ENCODE data around the gene SMURF1.

Gene SMURF1

GRCh38 chr7:99086532-99086931 is 57.4 kb downstream of the SMURF1 start:
- Mint-ChIP-seq H3K27ac (no peak overlapping the region), H3K36me3 (ENCODE audit: low read depth) (peaks cover 9% of the 10 kb centered on the region), H3K4me1 (ENCODE audit: low read depth) (peaks cover 6% of the 10 kb centered on the region), H3K27me3 (ENCODE audit: low read depth) (no peaks in the 10 kb centered on the region), H3K9me3 (peaks cover 3% of the 10 kb centered on the region), H3K4me3 (no peak overlapping the region)

- H3K27me3 Mint-ChIP-seq (ENCODE audit: low read depth): no peaks in the 10 kb centered on the region
- no peak overlapping the region for H3K4me3 Mint-ChIP-seq
- peaks cover 15% of the 10 kb centered on the region for H3K4me1 Mint-ChIP-seq (ENCODE audit: low read depth)
- no peak overlapping the region for H3K27ac Mint-ChIP-seq
- peaks cover 9% of the 10 kb centered on the region for H3K36me3 Mint-ChIP-seq (ENCODE audit: low read depth)
- H3K9me3 Mint-ChIP-seq: peaks cover 3% of the 10 kb centered on the region
Measured at GRCh38 chr7:99083733-99084132, 60.2 kb downstream of the SMURF1 start.

- Mint-ChIP-seq H3K4me3 (no peak overlapping the region), H3K36me3 (ENCODE audit: low read depth) (peaks cover 6% of the 10 kb centered on the region), H3K9me3 (peaks cover 3% of the 10 kb centered on the region), H3K27ac (no peak overlapping the region), H3K4me1 (ENCODE audit: low read depth) (peaks cover 13% of the 10 kb centered on the region), H3K27me3 (ENCODE audit: low read depth) (no peaks in the 10 kb centered on the region)
Measured at GRCh38 chr7:99083068-99083651, 60.7 kb downstream of the SMURF1 start.

GRCh38 chr7:99080679-99081078 is 63.2 kb downstream of the SMURF1 start:
- Mint-ChIP-seq H3K27me3 (ENCODE audit: low read depth) (no peaks in the 10 kb centered on the region), H3K36me3 (ENCODE audit: low read depth) (no peaks in the 10 kb centered on the region), H3K9me3 (no peaks in the 10 kb centered on the region), H3K4me1 (ENCODE audit: low read depth) (peaks cover 19% of the 10 kb centered on the region), H3K27ac (no peak overlapping the region), H3K4me3 (no peak overlapping the region)

- Mint-ChIP-seq H3K36me3 (ENCODE audit: low read depth) (peaks cover 2% of the 10 kb centered on the region), H3K27me3 (ENCODE audit: low read depth) (no peaks in the 10 kb centered on the region), H3K27ac (peak overlapping the region; percentile 21), H3K9me3 (no peaks in the 10 kb centered on the region), H3K4me3 (peak overlapping the region; percentile 16), H3K4me1 (ENCODE audit: low read depth) (peaks cover 19% of the 10 kb centered on the region)
Measured at GRCh38 chr7:99079104-99079503, 64.8 kb downstream of the SMURF1 start.

DNA sequence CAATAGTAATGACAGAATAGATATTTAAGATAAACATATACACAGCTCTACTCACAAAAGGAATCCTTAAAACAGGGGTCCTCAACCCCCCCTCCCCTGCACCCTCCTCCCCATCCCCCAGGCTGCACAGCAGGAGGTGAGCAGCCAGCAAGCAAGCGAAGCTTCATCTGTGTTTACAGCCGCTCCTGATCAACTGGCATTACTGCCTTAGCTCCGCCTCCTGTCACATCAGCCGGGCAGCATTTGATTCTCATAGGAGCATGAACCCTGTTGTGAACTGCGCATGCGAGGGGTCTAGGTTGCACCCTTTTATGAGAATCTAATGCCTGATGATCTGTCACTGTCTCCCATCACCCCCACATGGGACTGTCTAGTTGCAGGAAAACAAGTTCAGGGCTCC is 65.5 kb downstream of the SMURF1 start:
- Mint-ChIP-seq H3K27me3 (ENCODE audit: low read depth) (no peaks in the 10 kb centered on the region), H3K4me1 (ENCODE audit: low read depth) (peaks cover 17% of the 10 kb centered on the region), H3K9me3 (no peaks in the 10 kb centered on the region), H3K4me3 (no peak overlapping the region), H3K36me3 (ENCODE audit: low read depth) (peaks cover 2% of the 10 kb centered on the region), H3K27ac (no peak overlapping the region)

DNA sequence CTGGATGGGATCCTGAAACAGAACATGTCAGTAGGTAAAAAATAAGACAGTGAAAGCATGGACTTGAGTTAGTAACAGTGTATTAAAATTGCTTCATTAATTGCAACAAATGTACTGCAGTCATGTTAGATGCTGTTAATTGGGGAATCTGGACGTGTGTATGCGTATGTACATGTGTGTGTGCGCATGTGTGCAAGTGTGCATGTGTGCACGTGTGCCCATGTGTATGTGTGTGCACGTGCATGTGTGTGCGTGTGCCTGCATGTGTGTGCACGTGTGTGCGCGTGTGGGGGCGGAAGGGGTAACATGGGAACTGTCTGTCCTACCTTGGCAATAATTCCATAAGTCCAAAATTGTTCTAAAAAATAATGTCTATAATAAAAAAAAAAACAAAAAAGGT is 67.3 kb downstream of the SMURF1 start:
- Mint-ChIP-seq H3K9me3 (no peaks in the 10 kb centered on the region), H3K27me3 (ENCODE audit: low read depth) (no peaks in the 10 kb centered on the region), H3K4me1 (ENCODE audit: low read depth) (peaks cover 17% of the 10 kb centered on the region), H3K36me3 (ENCODE audit: low read depth) (peaks cover 2% of the 10 kb centered on the region), H3K27ac (no peak overlapping the region), H3K4me3 (no peak overlapping the region)

- Mint-ChIP-seq H3K27ac (no peak overlapping the region), H3K36me3 (ENCODE audit: low read depth) (peaks cover 2% of the 10 kb centered on the region), H3K4me3 (no peak overlapping the region), H3K9me3 (no peaks in the 10 kb centered on the region), H3K27me3 (ENCODE audit: low read depth) (no peaks in the 10 kb centered on the region), H3K4me1 (ENCODE audit: low read depth) (peaks cover 7% of the 10 kb centered on the region)
Measured at GRCh38 chr7:99073839-99074446, 70.0 kb downstream of the SMURF1 start.

GRCh38 chr7:99072126-99072525 is 71.8 kb downstream of the SMURF1 start:
- H3K27ac Mint-ChIP-seq: no peak overlapping the region
- H3K36me3 Mint-ChIP-seq (ENCODE audit: low read depth): peaks cover 2% of the 10 kb centered on the region
- no peaks in the 10 kb centered on the region for H3K27me3 Mint-ChIP-seq (ENCODE audit: low read depth)
- H3K9me3 Mint-ChIP-seq: no peaks in the 10 kb centered on the region
- no peak overlapping the region for H3K4me3 Mint-ChIP-seq
- peaks cover 6% of the 10 kb centered on the region for H3K4me1 Mint-ChIP-seq (ENCODE audit: low read depth)

DNA sequence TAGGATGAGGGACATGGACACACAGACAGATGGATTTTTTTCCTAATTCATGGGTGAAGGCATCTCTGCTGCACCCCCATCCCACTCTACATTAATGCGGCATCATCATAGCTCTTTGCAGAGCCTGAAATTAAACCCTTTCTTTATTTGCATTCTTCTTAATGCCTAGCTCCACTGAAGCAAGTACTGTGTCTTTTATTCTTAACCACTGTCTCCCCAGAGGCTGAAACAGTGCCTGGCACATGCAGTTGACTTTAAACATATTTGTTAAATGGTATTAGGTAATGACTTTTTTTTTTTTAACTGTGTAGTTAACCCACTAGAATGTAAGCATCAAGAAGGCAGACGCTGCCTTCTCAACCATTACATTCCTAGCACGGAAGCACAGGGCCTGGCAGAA is 73.5 kb downstream of the SMURF1 start:
- H3K4me3 Mint-ChIP-seq: no peak overlapping the region
- H3K27ac Mint-ChIP-seq: no peak overlapping the region
- peaks cover 2% of the 10 kb centered on the region for H3K36me3 Mint-ChIP-seq (ENCODE audit: low read depth)
- H3K9me3 Mint-ChIP-seq: no peaks in the 10 kb centered on the region
- H3K4me1 Mint-ChIP-seq (ENCODE audit: low read depth): no peaks in the 10 kb centered on the region
- no peaks in the 10 kb centered on the region for H3K27me3 Mint-ChIP-seq (ENCODE audit: low read depth)

GRCh38 chr7:99061001-99061776 is 82.7 kb downstream of the SMURF1 start:
- Mint-ChIP-seq H3K9me3 (no peaks in the 10 kb centered on the region), H3K27ac (no peak overlapping the region), H3K4me3 (no peak overlapping the region), H3K4me1 (ENCODE audit: low read depth) (peaks cover 15% of the 10 kb centered on the region), H3K36me3 (ENCODE audit: low read depth) (peaks cover 3% of the 10 kb centered on the region), H3K27me3 (ENCODE audit: low read depth) (no peaks in the 10 kb centered on the region)

DNA sequence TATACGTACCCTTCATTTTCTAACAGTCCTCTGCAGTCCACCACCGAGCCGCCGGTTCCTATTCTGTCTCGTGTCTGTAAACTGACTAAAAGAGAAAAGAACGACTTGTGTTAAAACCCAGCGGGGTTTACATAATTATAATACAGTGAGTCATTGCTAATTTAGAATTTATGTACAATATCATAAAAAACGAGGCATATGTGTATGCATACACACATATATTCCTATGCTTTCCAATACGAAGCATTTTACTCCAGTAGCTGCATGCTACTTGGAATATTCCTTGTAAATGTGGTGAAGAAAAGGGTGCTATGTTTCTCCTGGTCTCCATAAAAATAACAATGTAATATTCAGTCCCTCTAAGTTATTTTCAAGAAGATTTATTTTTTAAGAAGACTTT is 89.1 kb downstream of the SMURF1 start:
- no peak overlapping the region for H3K27ac Mint-ChIP-seq
- H3K4me1 Mint-ChIP-seq (ENCODE audit: low read depth): no peaks in the 10 kb centered on the region
- H3K36me3 Mint-ChIP-seq (ENCODE audit: low read depth): peaks cover 27% of the 10 kb centered on the region
- H3K4me3 Mint-ChIP-seq: no peak overlapping the region
- H3K27me3 Mint-ChIP-seq (ENCODE audit: low read depth): no peaks in the 10 kb centered on the region
- no peaks in the 10 kb centered on the region for H3K9me3 Mint-ChIP-seq

DNA sequence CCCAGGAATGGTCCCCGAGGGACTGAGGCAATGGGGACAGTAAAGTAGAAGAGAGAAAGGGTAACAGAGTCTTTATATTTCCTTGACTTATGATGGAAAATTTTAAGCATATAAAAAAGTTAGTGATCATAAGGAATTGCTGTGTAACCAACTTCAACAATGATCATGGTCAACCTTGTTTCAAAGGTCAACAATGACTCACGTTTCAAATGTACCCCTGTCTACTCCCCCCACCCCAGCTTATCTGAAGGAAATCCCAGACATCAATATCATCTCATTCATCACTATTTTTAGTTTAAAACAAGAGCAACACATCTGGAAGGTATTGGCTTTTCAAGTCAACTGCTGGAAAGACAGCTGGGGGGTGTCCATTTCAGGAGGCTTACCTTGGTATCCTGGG is 92.9 kb downstream of the SMURF1 start:
- Mint-ChIP-seq H3K9me3 (no peaks in the 10 kb centered on the region), H3K36me3 (ENCODE audit: low read depth) (peaks cover 32% of the 10 kb centered on the region), H3K27ac (no peak overlapping the region), H3K4me3 (no peak overlapping the region), H3K27me3 (ENCODE audit: low read depth) (no peaks in the 10 kb centered on the region), H3K4me1 (ENCODE audit: low read depth) (no peaks in the 10 kb centered on the region)

- Mint-ChIP-seq H3K36me3 (ENCODE audit: low read depth) (peaks cover 46% of the 10 kb centered on the region), H3K27me3 (ENCODE audit: low read depth) (no peaks in the 10 kb centered on the region), H3K9me3 (no peaks in the 10 kb centered on the region), H3K27ac (no peak overlapping the region), H3K4me3 (no peak overlapping the region), H3K4me1 (ENCODE audit: low read depth) (no peaks in the 10 kb centered on the region)
Measured at GRCh38 chr7:99047526-99048077, 96.3 kb downstream of the SMURF1 start.

DNA sequence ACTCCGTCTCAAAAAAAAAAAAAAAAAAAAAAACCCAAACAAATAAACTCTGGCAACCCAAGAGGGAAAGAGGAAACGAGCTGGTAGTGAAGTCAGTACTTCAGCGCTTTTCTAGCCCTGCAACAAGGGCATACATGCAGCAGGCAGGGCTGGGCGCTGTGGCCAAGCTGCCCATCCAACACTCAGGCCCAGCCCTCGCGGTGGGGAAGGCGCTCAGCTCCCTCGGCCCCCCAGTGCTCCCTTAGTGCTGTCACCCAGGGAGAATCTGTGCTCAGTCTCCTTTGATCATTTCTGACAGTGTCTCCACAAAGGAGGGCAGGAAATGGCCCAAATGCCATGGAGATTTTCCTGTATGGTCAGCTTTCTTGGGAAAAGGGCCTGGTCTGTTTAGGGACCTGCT is 97.2 kb downstream of the SMURF1 start:
- Mint-ChIP-seq H3K9me3 (no peaks in the 10 kb centered on the region), H3K4me3 (no peak overlapping the region), H3K36me3 (ENCODE audit: low read depth) (peaks cover 40% of the 10 kb centered on the region), H3K27ac (no peak overlapping the region), H3K27me3 (ENCODE audit: low read depth) (no peaks in the 10 kb centered on the region), H3K4me1 (ENCODE audit: low read depth) (no peaks in the 10 kb centered on the region)

Data from T-helper 1 cell treated with Interleukin-12 subunit alpha and Interleukin-12 subunit beta and Interleukin-4 antibody, amounts not matched to agents 30 μg/mL and 1 μg/mL, for 36 hours (primary cell).